Middle frontal gyrus (tissue), 1 donor: ENCODE measurements around the gene CABYR.
A peak's percentile ranks its signal among the peaks of the same experiment; 100 is the strongest.

Source experiments
- DNase-seq: peaks from one replicate; pipeline ENCODE4 v3.0.0-alpha.2; 2015; ENCODE audit warnings: low spot score; ENCODE audit errors: extremely low spot score

The CABYR gene, protein sequence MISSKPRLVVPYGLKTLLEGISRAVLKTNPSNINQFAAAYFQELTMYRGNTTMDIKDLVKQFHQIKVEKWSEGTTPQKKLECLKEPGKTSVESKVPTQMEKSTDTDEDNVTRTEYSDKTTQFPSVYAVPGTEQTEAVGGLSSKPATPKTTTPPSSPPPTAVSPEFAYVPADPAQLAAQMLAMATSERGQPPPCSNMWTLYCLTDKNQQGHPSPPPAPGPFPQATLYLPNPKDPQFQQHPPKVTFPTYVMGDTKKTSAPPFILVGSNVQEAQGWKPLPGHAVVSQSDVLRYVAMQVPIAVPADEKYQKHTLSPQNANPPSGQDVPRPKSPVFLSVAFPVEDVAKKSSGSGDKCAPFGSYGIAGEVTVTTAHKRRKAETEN

DNA sequence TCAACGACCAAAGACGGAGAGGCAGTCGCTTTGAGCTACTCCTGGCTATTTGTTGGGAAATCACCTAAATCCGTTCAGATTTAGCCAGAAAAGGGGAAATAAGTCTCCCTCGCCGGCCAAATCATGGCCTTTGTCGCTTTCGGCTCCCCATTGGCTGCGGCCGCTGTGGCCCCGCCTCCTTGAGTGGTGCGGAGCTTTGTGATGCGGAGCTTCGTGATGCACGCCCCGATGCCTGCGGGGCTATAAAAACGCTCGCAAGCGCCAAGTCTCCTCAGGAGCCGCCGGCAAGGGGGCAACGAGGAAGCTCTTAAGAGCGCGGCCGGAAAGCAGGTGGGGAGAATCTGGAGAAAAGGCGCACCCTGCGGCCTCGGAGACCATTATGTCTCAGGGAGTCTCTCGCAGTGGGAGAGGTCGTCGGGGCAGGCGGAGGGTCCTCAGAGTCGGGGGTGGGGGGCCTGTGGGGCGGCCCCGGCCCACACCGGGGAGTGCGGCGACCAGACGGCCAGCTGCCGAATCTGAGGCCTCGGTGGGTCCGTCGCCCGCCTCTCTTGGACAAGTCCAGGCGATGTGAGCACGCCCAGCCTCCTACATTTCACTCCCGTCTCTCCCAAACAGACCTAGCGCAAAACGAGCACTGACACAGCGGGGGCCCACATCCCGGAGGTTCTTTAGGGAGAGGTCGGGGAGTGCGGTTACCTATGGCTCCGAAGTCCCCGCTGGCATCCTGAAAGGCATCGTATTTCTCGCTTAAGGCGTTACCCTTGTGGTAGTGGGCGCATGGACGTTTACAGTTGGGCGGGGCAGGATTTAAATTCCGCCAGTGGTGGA, at the start of gene CABYR:
Gene CABYR, plus strand, starts transcription at position 274 of the 828 bp plus-strand sequence. CDS start 4,053 bp downstream, outside the sequence.
- peak; percentile 87 for DNase-seq

DNA sequence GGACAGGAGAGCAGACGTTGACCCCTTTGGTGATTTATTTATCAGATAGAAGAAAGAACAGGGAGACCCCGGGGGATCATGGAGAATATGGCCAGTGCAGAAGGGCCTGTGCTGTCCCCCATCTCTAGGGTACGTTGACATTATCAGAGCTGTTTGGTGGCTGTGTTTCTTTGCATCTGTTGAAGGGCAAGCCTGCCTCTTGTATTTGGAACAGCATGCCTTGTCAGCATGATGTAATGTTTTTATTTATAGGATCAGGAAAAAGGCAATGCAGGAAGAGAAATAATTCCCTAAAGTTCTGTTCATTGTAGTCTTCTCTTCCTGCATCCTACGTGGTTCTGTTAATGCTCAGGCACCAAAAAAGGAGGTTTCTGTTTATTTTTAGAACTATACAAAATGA, 49.8 kb upstream of the CABYR start:
- peak; percentile 8 for DNase-seq

DNA sequence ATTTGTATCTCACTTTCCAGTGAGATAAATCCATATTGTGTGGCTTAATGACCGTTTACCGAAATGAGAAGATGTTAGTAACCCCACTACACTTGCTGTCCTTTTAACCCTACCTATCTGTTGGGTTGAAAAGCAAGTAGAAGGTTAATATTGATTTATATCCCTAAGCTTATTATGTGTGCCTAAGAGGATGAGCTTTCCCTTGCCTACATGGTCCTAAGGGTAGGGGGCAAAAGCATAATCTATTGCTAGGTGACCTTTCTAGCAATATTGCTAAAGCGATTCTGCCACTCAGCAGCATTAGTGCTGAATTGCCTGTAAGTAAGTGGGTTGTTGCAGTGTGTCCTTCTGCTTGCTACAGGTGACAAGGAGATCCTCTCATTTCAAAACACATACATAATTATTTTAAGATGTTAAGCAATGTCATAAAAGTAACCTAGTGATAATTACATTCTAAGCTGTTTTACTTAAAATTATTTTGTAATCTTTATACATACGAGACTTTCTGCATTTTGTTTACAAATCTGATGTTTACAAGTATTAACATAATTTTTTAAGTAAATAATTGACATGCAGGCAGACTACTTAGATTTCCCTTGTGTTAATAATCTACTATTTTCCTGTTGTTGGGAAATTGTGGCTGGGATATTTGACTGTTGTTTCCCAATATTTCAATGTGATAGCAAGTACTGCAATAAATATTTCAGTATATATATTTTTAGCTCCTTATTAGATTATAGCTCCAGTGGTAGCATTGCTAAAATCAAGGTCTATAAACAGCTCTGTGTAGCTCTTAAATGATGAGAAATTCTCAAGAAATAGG, 49.1 kb upstream of the CABYR start:
- no peak for DNase-seq

DNA sequence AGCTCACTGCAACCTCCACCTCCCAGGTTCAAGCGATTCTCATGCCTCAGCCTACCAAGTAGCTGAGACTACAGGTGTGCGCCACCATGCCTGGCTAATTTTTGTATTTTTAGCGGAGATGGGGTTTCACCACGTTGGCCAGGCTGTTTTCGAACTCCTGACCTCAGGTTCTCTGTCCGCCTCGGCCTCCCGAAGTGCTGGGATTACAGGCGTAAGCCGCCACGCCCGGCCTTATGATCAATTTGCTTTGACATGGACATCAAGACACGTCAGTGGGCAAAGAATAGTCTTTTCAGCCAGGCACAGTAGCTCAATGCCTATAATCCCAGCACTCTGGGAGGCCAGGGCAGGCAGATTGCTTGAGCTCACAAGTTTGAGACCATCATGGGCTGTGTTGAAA, 48.0 kb upstream of the CABYR start:
- DNase-seq = no peak

DNA sequence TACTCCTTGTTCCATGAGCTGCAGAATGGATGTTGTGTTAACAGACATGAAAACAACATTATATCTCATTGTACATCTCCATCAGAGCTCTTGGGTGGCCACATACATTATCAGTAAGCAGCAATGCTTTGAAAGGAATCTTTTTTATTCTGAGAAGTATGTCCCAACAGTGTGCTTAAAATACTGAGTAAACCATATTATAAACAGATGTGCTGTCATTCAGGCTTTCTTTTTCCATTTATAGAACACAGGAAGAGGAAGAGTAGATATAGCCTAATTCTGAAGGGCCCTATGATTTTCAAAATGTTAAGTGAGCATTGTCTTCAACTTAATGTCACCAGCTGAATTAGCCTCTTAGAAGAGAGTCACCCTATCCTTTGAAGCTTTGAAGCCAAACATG, 44.3 kb upstream of the CABYR start:
- no peak for DNase-seq

DNA sequence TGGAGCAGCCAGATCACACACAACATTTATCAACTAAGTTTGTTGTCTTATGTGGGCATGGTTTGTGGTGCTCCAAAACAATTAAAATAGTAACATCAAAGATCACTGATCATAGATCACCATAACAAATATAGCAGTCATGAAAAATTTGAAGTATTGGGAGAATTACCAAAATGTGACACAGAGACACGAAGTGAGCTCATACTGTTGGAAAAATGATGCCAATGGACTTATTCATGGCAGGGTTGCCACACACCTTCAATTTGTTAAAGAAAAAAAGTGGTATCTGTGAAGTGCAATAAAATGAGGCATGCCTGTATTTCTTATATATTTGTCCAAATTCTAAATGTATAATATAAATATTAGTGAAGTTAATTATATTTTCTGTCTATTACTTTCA, 42.9 kb upstream of the CABYR start:
- no peak for DNase-seq

DNA sequence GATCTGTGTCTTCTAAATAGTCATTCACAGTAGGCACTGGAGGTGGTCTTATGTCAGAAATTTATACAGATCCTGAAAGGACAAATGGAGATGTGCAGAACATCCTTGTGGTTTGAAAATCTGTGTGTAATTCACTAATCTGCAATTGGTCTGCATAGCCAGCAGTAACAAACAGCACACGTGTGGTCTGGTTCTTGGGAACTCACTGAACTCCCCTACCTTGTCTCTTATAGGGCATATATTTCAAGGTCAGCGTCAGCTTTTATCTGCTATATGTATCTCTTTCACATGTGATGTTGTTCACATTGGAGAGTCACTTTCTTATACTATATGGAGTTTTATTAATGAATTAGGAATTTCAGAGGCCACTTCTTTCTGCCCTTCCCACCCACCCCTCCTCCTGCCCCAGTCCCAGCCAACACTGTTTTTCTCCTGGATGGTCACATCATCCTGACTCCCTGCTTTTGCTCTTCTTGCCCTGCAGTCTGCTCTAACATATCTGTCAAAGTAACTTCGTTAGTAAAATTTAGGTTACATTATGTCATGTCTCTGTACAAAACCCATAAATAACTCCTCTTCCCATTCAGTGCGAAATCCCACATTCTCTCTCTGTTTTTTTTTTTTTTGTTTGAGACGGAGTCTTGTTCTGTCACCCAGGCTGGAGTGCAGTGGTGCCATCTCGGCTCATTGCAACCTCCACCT, 35.4 kb upstream of the CABYR start:
- no peak for DNase-seq

DNA sequence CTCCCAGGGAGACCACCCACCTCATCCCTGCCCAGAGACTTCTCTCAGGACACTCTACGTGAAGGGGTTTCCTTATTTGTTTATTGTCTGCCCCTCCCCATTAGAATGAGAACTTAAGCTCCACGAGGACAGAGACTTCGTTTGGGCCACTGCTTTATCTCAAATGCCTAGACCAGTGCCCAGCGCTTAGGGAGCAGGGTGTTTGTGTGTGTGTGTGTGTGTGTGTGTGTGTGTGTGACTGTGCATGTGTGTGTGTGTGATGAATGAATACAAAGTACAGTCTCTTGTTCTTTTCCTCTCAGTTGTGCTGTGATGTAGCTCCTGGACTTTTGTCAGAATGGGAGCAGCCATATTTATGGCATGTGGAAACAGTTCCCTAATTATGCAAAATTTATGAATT, 34.4 kb upstream of the CABYR start:
- no peak for DNase-seq

DNA sequence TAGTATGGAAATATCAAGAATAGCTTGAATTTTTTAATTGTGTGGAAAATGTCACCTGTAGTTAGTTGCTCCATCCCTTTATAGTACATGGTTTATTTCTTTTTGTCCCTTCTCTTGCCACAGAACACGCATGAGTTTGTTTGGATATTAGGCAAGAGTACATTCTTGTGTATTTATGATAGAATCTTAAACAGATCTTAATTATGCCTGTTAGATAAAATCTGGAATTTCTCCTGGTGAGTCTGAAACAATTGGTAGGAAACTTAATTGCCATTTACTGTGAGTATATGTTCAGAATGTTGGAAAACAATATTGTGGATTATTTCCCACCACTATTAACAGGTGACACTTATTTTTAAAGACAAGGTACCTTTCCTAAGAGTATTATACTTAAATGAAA, 30.2 kb upstream of the CABYR start:
- DNase-seq = no peak

DNA sequence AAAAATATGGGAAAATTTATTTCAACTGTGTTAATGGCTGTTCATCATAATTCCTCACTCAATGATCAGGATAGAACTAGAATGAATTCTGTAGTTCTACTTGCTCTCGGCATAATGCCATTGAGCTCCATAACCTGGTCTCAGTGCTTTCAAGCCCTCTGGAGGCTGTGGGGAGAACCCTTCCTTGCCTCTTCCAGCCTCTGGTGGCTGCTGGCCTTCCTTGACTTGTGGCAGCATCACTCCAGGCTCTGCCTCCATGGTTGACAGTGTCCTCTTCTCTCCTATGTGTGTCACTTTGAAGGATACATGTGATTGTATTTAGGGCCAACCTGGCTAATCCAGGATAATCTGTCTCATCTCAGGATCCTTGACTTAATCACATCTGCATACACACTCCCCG, 26.9 kb upstream of the CABYR start:
- no peak for DNase-seq

DNA sequence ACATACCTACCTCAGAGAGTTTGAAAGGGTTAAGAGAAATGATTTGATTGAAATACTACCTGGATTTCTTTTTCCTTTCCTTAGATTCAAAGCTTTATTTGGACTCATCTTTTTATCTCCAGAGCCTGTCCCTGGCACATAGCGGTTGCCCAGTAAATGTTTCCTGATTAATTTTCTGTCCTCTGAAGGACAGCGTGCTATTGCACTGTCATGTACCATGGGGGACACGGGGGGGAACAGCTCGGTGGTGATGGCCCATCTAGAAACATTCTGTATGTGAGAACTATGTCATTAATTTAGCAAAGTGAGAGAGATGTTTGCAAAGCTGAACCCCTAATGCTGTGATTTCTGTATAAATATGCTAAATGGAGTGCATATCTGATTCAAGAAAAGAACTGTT, 26.4 kb upstream of the CABYR start:
- no peak for DNase-seq

DNA sequence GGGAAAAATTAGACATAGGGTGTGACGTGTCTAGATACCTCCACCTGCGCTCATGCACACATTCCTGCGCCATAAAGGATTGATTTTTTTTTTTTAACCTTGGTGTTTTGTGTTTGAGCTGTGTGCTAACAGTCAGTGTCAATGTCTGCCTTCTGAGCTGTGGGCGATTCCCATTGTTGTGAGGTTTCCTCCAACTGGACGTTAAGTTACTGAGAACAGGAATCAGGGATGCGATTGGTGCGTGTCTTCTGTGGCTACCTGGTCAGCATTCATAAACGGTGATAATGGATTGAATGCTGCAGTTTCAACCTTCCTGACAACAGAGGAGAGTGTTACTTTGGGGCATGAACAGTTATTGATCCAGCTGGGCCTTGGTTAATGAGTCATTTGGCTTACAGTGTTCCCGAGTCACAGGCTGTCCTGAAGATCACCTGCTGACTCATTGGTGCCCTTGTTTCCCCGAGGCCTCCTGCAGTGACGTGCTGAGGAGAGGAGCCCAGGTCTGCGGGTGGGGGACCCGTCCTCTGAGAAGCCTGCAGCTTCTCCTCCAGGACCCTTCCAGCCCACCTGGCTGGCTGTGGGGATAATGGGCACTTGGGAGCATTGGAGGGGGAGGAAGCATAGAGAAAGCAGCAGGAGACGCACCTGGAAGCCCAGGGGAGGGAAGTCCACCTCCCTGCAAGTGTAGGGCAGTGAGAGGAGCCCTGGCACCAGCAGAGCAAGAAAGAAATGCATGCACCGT, 25.8 kb upstream of the CABYR start:
- DNase-seq = no peak

DNA sequence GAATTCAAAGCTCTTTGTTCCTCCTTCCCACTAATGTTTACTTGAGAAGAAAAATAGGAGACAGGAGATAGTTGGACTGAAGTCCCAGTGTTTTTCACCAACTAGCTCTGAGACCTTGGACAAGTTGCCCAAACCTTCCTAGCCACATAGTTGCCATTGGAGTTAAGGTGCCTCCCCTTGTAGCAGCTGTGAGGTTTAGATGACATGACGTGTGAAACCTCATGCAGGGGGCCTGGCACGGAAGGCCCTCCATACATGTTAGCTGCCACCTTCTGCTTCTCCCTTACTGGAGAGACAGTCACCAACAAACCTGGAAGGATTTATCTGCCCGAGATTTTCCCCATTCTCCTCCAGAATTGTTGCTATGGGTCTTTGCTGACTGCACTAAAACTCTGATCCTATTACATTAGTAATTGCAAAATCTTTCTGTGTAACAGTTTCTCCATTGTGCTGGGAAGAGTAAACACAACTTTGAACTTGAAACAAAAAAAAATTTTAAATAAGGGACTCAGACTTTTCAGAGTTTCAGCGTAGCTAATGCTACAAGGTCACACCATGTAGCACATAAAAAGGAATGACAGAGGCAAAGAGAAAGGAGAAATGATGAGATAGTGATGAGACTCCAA, 23.8 kb upstream of the CABYR start:
- DNase-seq = no peak

DNA sequence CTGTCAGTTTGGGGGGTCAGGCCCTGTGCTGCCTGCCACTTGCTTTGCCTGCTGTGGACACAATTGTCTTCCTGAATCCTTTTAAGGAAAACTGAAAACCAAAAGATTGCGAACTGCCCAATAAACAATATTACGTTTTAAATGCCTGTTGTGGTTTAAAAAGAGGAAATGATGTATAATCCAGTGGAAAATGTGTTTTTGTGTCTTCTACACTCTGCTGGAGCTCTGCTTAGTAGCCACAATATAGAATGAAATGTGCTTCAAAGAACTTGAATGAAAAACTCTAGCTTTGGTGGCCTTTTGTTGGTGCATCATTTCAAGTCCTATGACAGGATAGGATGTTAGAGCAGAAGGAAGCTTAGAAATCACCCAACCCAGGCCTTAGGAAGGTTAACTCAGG, 23.2 kb upstream of the CABYR start:
- DNase-seq = no peak

DNA sequence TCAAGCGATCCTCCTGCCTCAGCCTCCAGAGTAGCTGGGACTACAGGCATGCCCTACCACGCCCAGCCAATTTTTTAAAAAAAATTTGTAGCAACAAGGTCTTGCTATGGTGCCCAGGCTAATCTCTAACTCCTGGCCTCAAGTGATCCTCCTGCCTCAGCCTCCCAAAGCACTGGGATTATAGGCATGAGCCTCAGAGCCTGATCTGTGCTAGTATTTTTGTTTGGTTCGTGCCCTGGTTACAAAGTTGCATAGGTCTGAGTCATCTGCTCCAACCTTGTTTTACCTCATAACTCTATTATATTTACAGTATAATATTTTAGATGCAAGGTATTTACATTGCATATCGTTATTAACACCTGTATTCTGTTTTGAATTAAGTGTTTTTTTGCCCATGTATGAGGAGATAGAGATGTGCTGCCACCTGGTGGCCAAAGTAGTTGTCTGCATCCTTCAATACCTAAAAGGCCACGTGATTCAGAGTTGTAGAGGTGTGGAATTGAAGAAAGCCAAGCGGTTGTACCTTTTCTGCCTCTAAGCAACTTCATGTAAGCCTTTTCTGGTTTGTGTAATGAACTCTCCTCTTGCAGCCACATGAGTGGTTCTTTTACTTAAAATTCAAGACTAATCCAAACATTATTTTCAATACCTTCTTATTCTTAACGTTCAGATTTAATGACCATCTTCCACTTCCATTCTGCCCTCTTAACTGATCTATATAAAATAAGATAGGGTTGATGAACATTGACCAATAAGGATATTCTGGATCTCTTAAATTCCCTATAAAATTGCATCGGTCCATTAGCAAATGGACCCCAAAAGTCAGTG, 19.9 kb upstream of the CABYR start:
- DNase-seq = peak; percentile 40

DNA sequence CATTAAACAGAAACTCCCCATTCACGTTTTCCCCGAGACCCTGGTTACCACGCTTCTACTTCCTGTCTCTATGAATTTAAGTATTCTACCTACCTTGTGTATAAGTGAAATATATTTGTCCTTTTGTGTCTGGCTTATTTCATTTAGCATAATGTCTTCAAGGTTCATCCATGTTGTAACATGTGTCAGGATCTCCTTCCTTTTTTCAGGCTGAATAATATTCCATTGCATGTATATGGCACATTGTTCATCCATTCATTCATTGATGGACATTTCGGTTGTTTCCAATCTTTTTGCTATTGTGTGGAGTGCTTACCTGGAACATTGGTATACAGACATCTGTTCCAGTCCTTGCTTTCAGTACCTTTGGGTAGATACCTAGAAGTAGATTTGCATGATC, 18.2 kb upstream of the CABYR start:
- DNase-seq = no peak

DNA sequence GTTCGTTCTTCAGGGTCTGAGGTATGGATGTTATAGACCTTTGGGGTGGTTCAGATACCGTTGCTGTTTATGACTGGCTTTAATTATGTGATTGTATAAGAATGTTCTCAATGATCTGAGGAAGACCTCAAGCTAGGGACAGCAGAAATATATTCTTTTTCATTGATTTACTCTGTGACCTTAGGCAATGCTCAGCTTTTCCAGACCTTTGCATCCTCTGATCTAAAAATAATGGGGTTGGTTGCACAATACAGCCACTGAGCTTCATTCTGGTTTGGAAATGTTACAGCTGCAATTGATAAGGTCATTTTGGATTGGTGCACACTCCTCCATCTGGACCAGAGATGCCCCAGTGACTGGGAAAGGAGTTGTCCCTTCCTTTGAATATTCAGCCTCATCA, 17.2 kb upstream of the CABYR start:
- DNase-seq = no peak

DNA sequence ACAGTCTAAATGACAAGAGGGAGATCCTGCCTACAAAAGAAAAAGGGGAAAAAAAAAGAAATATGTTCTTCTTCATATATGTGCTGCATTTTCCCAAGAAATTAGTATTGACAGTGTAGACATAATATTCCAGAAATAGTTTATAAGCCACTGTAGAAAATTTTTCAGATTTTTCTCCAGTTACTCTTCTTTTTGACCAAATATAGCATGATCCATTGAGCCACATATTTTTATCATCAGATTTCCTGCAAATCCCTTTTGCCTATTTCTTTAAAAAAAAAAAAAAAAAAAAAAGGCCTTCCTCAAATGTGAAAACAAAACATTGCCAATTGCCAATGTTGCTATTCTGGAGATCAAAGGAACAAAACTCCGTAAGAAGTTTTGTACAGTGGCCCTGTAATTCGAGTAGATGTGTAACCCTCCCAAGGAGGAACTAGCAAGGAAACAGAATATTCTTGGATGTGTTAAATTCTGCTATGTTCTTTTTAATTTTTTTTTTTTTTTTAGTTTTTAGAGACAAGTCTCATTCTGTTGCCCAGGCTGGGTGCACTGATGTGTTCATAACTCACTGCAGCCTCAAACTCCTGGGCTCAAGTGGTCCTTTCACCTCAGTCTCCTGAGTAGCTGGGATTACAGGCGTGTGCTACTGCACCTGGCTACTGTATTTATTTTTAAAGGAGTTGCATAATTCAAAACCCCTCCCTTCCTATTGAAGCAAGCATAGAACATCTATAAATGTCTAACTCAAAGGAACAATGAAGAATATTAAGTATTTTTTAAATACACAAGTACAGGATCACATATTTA, 12.5 kb upstream of the CABYR start:
- no peak for DNase-seq
